CD4-positive, alpha-beta T cell treated with Interleukin-2 at 100 ng/mL for 4 hours (primary cell): ENCODE data around the gene ZSWIM7.
"Not testable (repeated sequence)": the region's sequence is repeated elsewhere in the genome, so short reads cannot be mapped to it uniquely, and the experiment has no call there.

ENCODE experiments used
- DNase-seq: peaks from one replicate; pipeline ENCODE4 v3.0.0-alpha.2; 2020; ENCODE audit warnings: low spot score

Gene ZSWIM7

GRCh38 chr17:15955793-15956541 is 43.5 kb downstream of the ZSWIM7 start:
- DNase-seq: no peak

GRCh38 chr17:15954222-15954621 is 45.3 kb downstream of the ZSWIM7 start:
- DNase-seq: no peak

GRCh38 chr17:15952916-15953790 is 46.4 kb downstream of the ZSWIM7 start:
- no peak for DNase-seq

- DNase-seq: no peak
Observed at GRCh38 chr17:15952048-15952532, 47.4 kb downstream of the ZSWIM7 start.

GRCh38 chr17:15951368-15952047 is 48.0 kb downstream of the ZSWIM7 start:
- no peak for DNase-seq

GRCh38 chr17:15947976-15948752 is 51.3 kb downstream of the ZSWIM7 start:
- no peak for DNase-seq

- no peak for DNase-seq
Observed at GRCh38 chr17:15947271-15947670, 52.2 kb downstream of the ZSWIM7 start.

- no peak for DNase-seq
Observed at GRCh38 chr17:15946611-15947120, 52.8 kb downstream of the ZSWIM7 start.

GRCh38 chr17:15945527-15946191 is 53.8 kb downstream of the ZSWIM7 start:
- DNase-seq: no peak

GRCh38 chr17:15944759-15945526 is 54.6 kb downstream of the ZSWIM7 start, which contains the start of gene ADORA2B:
ADORA2B (plus strand) TSS chr17:15945130; CDS start chr17:15945249, 119 bp downstream.
- no peak for DNase-seq

GRCh38 chr17:15943971-15944758 is 55.3 kb downstream of the ZSWIM7 start:
- DNase-seq: no peak

- DNase-seq: no peak
Observed at GRCh38 chr17:15942207-15942833, 57.2 kb downstream of the ZSWIM7 start.

- DNase-seq: no peak
Observed at GRCh38 chr17:15941781-15942180, 57.7 kb downstream of the ZSWIM7 start.

GRCh38 chr17:15936481-15936880 is 63.0 kb downstream of the ZSWIM7 start:
- not testable (repeated sequence) for DNase-seq

GRCh38 chr17:15935891-15936290 is 63.6 kb downstream of the ZSWIM7 start:
- DNase-seq: no peak

- DNase-seq: no peak
Observed at GRCh38 chr17:15934866-15935265, 64.6 kb downstream of the ZSWIM7 start.

GRCh38 chr17:15931394-15931793 is 68.1 kb downstream of the ZSWIM7 start:
- no peak for DNase-seq

- no peak for DNase-seq
Observed at GRCh38 chr17:15930426-15930825, 69.1 kb downstream of the ZSWIM7 start.

GRCh38 chr17:15929941-15930340 is 69.6 kb downstream of the ZSWIM7 start:
- no peak for DNase-seq
